H1 (cell line): ENCODE results near the gene HIP1.
"Not testable (repeated sequence)": the region's sequence is repeated elsewhere in the genome, so short reads cannot be mapped to it uniquely, and the experiment has no call there.

Experiments
- CEBPB ChIP-seq: IDR thresholded peaks from 2 replicates; pipeline ENCODE4 v1.6.1; 2012; ENCODE audit warnings: low read depth, low read length
- CHD1 ChIP-seq: IDR thresholded peaks from 2 replicates; pipeline ENCODE4 v1.6.1; 2012; ENCODE audit warnings: low read depth, low read length, improper control_type of control experiment
- CTCF ChIP-seq, 3 experiments: IDR thresholded peaks; 1 replicate in 2 of 3; 2 replicates in 1 of 3; pipeline versions ENCODE4 v1.5.1 to v1.6.1; 2011; ENCODE audit warnings: low read length in 3 of 3, mild to moderate bottlenecking in 3 of 3, inconsistent platforms in 2 of 3, low read depth in 1 of 3, moderate library complexity in 1 of 3; ENCODE audit not compliant: insufficient read depth in 1 of 3; ENCODE audit errors: control extremely low read depth in 1 of 3
- EP300 ChIP-seq, 2 experiments: IDR thresholded peaks; 1 replicate in 1 of 2; 2 replicates in 1 of 2; pipeline ENCODE4 v1.6.1; 2011 to 2012; ENCODE audit warnings: low read depth in 2 of 2, low read length in 2 of 2, mild to moderate bottlenecking in 2 of 2, borderline replicate concordance in 1 of 2, inconsistent platforms in 1 of 2, moderate library complexity in 1 of 2
- JUND ChIP-seq: IDR thresholded peaks from 2 replicates; pipeline ENCODE4 v1.6.1; 2011; ENCODE audit warnings: mild to moderate bottlenecking, improper control_type of control experiment, low read length
- KDM5A ChIP-seq: fragments of 200-600 bp; IDR thresholded peaks from 2 replicates; pipeline ENCODE4 v1.7.1; 2012; ENCODE audit warnings: mild to moderate bottlenecking, low read length, inconsistent platforms, mixed read lengths
- MAFK ChIP-seq: IDR thresholded peaks from 2 replicates; pipeline ENCODE4 v1.6.1; 2012; ENCODE audit warnings: low read depth, mild to moderate bottlenecking, improper control_type of control experiment, low read length
- POLR2A ChIP-seq, 2 experiments: IDR thresholded peaks; 1 replicate in 1 of 2; 2 replicates in 1 of 2; pipeline ENCODE4 v1.6.1; 2011; ENCODE audit warnings: low read depth in 2 of 2, low read length in 2 of 2, mild to moderate bottlenecking in 2 of 2; ENCODE audit errors: control extremely low read depth in 1 of 2
- POLR2AphosphoS5 ChIP-seq: IDR thresholded peaks from 2 replicates; pipeline ENCODE4 v1.6.1; 2011; ENCODE audit warnings: low read depth, low read length
- SP1 ChIP-seq: IDR thresholded peaks from 2 replicates; pipeline ENCODE4 v1.6.1; 2011; ENCODE audit warnings: low read depth, low read length

- TF ChIP-seq CTCF (IDR thresholded peaks at IDR 0.05; ENCODE audit: control extremely low read depth in 1 of 3, insufficient read depth in 1 of 3, low read depth in 1 of 3, low read length in 3 of 3); JUND; SP1; CHD1; EP300 (IDR thresholded peaks at IDR 0.05; ENCODE audit: borderline replicate concordance in 1 of 2, low read depth in 2 of 2, low read length in 2 of 2); POLR2AphosphoS5; CEBPB; POLR2A (IDR thresholded peaks at IDR 0.05; ENCODE audit: control extremely low read depth in 1 of 2, low read depth in 2 of 2, low read length in 2 of 2); KDM5A; MAFK: not testable (repeated sequence)
Observed at GRCh38 chr7:75485355-75485978, 253.3 kb downstream of the HIP1 start.
